ENCODE results near the gene ELOF1.
"Not testable (repeated sequence)": the region's sequence is repeated elsewhere in the genome, so short reads cannot be mapped to it uniquely, and the experiment has no call there.

The ELOF1 gene

GRCh38 chr19:11558881-11559828 lies at the start of gene ELOF1:
Gene ELOF1 (minus strand): TSS chr19:11559230. CDS start chr19:11554347, 4,883 bp downstream.
- intact Hi-C loops (cut with micrococcal nuclease), result no loop called here
- Mint-ChIP-seq H3K4me1 (ENCODE audit: low read depth) (peaks cover 51% of the 10 kb centered on the region), H3K4me3 (peak within 1 kb of the TSS; percentile 88)

GRCh38 chr19:11606484-11606883 lies 47.5 kb upstream of the ELOF1 start:
- intact Hi-C loops (cut with micrococcal nuclease), result no loop called here
- Mint-ChIP-seq H3K27me3 (no peaks in the 10 kb centered on the region), H3K27ac (no peak overlapping the region), H3K9me3 (peaks cover 26% of the 10 kb centered on the region), H3K36me3 (ENCODE audit: low read depth) (peaks cover 70% of the 10 kb centered on the region), H3K4me1 (ENCODE audit: low read depth) (peaks cover 17% of the 10 kb centered on the region), H3K4me3 (no peak overlapping the region)

More at GRCh38 chr19:11558881-11559828, at the start of gene ELOF1:
- Mint-ChIP-seq H3K27me3 (no peaks in the 10 kb centered on the region), H3K27ac (peak within 1 kb of the TSS; percentile 74), H3K9me3 (no peaks in the 10 kb centered on the region), H3K36me3 (ENCODE audit: low read depth) (peaks cover 34% of the 10 kb centered on the region)

- not testable (repeated sequence) for H3K27ac Mint-ChIP-seq, H3K9me3 Mint-ChIP-seq
- intact Hi-C loops (cut with micrococcal nuclease), result loop anchor here (5.0 kb wide), 1 partner anchor 38 kb away; no protein-coding TSS in a partner anchor
Measured at GRCh38 chr19:11599704-11600103, 40.7 kb upstream of the ELOF1 start.

GRCh38 chr19:11598746-11599145 lies 39.7 kb upstream of the ELOF1 start:
- H3K4me3 Mint-ChIP-seq, result no peak overlapping the region
- H3K9me3 Mint-ChIP-seq, result no peaks in the 10 kb centered on the region
- H3K4me1 Mint-ChIP-seq (ENCODE audit: low read depth), result peaks cover 41% of the 10 kb centered on the region
- H3K27ac Mint-ChIP-seq, result no peak overlapping the region
- H3K36me3 Mint-ChIP-seq (ENCODE audit: low read depth), result peaks cover 36% of the 10 kb centered on the region
- intact Hi-C loops (cut with micrococcal nuclease), result no loop called here
- no peaks in the 10 kb centered on the region for H3K27me3 Mint-ChIP-seq

More at GRCh38 chr19:11599704-11600103, 40.7 kb upstream of the ELOF1 start:
- H3K4me3 Mint-ChIP-seq, H3K27me3 Mint-ChIP-seq: not testable (repeated sequence)
- peaks cover 41% of the 10 kb centered on the region for H3K4me1 Mint-ChIP-seq (ENCODE audit: low read depth)
- peaks cover 46% of the 10 kb centered on the region for H3K36me3 Mint-ChIP-seq (ENCODE audit: low read depth)

- Mint-ChIP-seq H3K4me3 (peak overlapping the region; percentile 99), H3K27ac (peak overlapping the region; percentile 92)
- intact Hi-C loops (cut with micrococcal nuclease), result no loop called here
Measured at GRCh38 chr19:11598103-11598483, 39.1 kb upstream of the ELOF1 start.

GRCh38 chr19:11597202-11598102 lies 38.4 kb upstream of the ELOF1 start, which contains the start of gene ZNF627:
Gene ZNF627 (plus strand): TSS chr19:11597483. CDS start chr19:11597628, 145 bp downstream.
- H3K4me1 Mint-ChIP-seq (ENCODE audit: low read depth), result peaks cover 34% of the 10 kb centered on the region
- peak within 1 kb of the TSS; percentile 92 for H3K27ac Mint-ChIP-seq
- intact Hi-C loops (cut with micrococcal nuclease), result no loop called here

More at GRCh38 chr19:11598103-11598483, 39.1 kb upstream of the ELOF1 start:
- no peaks in the 10 kb centered on the region for H3K9me3 Mint-ChIP-seq
- peaks cover 30% of the 10 kb centered on the region for H3K36me3 Mint-ChIP-seq (ENCODE audit: low read depth)
- peaks cover 41% of the 10 kb centered on the region for H3K4me1 Mint-ChIP-seq (ENCODE audit: low read depth)
- no peaks in the 10 kb centered on the region for H3K27me3 Mint-ChIP-seq

GRCh38 chr19:11596156-11596555 lies 37.1 kb upstream of the ELOF1 start:
- peaks cover 15% of the 10 kb centered on the region for H3K36me3 Mint-ChIP-seq (ENCODE audit: low read depth)

More at GRCh38 chr19:11597202-11598102, 38.4 kb upstream of the ELOF1 start, which contains the start of gene ZNF627:
- H3K36me3 Mint-ChIP-seq (ENCODE audit: low read depth), result peaks cover 23% of the 10 kb centered on the region
- no peaks in the 10 kb centered on the region for H3K27me3 Mint-ChIP-seq
- H3K4me3 Mint-ChIP-seq, result peak within 1 kb of the TSS; percentile 99
- no peaks in the 10 kb centered on the region for H3K9me3 Mint-ChIP-seq

GRCh38 chr19:11594084-11594483 lies 35.1 kb upstream of the ELOF1 start:
- Mint-ChIP-seq H3K4me1 (ENCODE audit: low read depth) (peaks cover 22% of the 10 kb centered on the region), H3K4me3 (no peak overlapping the region), H3K27me3 (no peaks in the 10 kb centered on the region), H3K36me3 (ENCODE audit: low read depth) (peaks cover 10% of the 10 kb centered on the region), H3K27ac (no peak overlapping the region), H3K9me3 (no peaks in the 10 kb centered on the region)
- intact Hi-C loops (cut with micrococcal nuclease), result no loop called here

More at GRCh38 chr19:11596156-11596555, 37.1 kb upstream of the ELOF1 start:
- Mint-ChIP-seq H3K27ac (peak overlapping the region; percentile 92), H3K4me1 (ENCODE audit: low read depth) (peaks cover 31% of the 10 kb centered on the region), H3K4me3 (peak overlapping the region; percentile 99), H3K27me3 (no peaks in the 10 kb centered on the region), H3K9me3 (no peaks in the 10 kb centered on the region)
- intact Hi-C loops (cut with micrococcal nuclease), result no loop called here

- H3K27me3 Mint-ChIP-seq, result no peaks in the 10 kb centered on the region
- intact Hi-C loops (cut with micrococcal nuclease), result loop anchor here (1.0 to 2.0 kb wide), 3 partner anchors 28 to 91 kb away; partner anchors contain the start of gene CNN1
- no peaks in the 10 kb centered on the region for H3K9me3 Mint-ChIP-seq
- peaks cover 51% of the 10 kb centered on the region for H3K4me1 Mint-ChIP-seq (ENCODE audit: low read depth)
- peak overlapping the region; percentile 74 for H3K27ac Mint-ChIP-seq
- H3K4me3 Mint-ChIP-seq, result no peak overlapping the region
- H3K36me3 Mint-ChIP-seq (ENCODE audit: low read depth), result no peaks in the 10 kb centered on the region
Measured at GRCh38 chr19:11587975-11588631, 29.1 kb upstream of the ELOF1 start.

- Mint-ChIP-seq H3K4me1 (ENCODE audit: low read depth) (peaks cover 52% of the 10 kb centered on the region), H3K27ac (peak overlapping the region; percentile 74), H3K27me3 (no peaks in the 10 kb centered on the region), H3K36me3 (ENCODE audit: low read depth) (no peaks in the 10 kb centered on the region), H3K9me3 (no peaks in the 10 kb centered on the region), H3K4me3 (no peak overlapping the region)
- intact Hi-C loops (cut with micrococcal nuclease), result loop anchor here (1.0 to 2.0 kb wide), 2 partner anchors 27 to 49 kb away; partner anchors contain the start of gene CNN1
Measured at GRCh38 chr19:11587302-11587974, 28.4 kb upstream of the ELOF1 start.

- H3K27me3 Mint-ChIP-seq, result no peaks in the 10 kb centered on the region
- no peaks in the 10 kb centered on the region for H3K9me3 Mint-ChIP-seq
- H3K36me3 Mint-ChIP-seq (ENCODE audit: low read depth), result peaks cover 4% of the 10 kb centered on the region
- no peak overlapping the region for H3K4me3 Mint-ChIP-seq
- H3K4me1 Mint-ChIP-seq (ENCODE audit: low read depth), result peaks cover 62% of the 10 kb centered on the region
- intact Hi-C loops (cut with micrococcal nuclease), result loop anchor here (2.0 kb wide), 1 partner anchor 48 kb away; the partner anchor contains the start of gene CNN1
- H3K27ac Mint-ChIP-seq, result peak overlapping the region; percentile 89
Measured at GRCh38 chr19:11586331-11586730, 27.3 kb upstream of the ELOF1 start.

- Mint-ChIP-seq H3K36me3 (ENCODE audit: low read depth) (peaks cover 31% of the 10 kb centered on the region), H3K4me3 (peak overlapping the region; percentile 63), H3K27ac (peak overlapping the region; percentile 89), H3K9me3 (no peaks in the 10 kb centered on the region), H3K27me3 (no peaks in the 10 kb centered on the region), H3K4me1 (ENCODE audit: low read depth) (peaks cover 83% of the 10 kb centered on the region)
- intact Hi-C loops (cut with micrococcal nuclease), result no loop called here
Measured at GRCh38 chr19:11581740-11582139, 22.7 kb upstream of the ELOF1 start.
